Omental fat pad (tissue), 4 donors: ENCODE data around the gene GPS1. TPM values are rescaled to one million over a fixed set of nuclear protein-coding genes. Genes with fewer than 3 reads are reported as not detected.

ENCODE experiments used
- ATAC-seq: fragments of 150-250 bp; one replicate; pipeline ENCODE4 v1.9.1; 2016; ENCODE audit warnings: mild to moderate bottlenecking, moderate library complexity; ENCODE audit not compliant: low FRiP score
- DNase-seq: peaks from one replicate; pipeline ENCODE4 v3.0.0-alpha.2; 2019; ENCODE audit warnings: low spot score
- CTCF ChIP-seq, 3 donors: fragments of 450-650 bp; IDR thresholded peaks; one replicate each; pipeline ENCODE4 v1.5.1; 2016 to 2017; ENCODE audit warnings: antibody characterized with exemption in 3 of 3, mild to moderate bottlenecking in 3 of 3, moderate library complexity in 2 of 3
- total RNA-seq, 4 donors: library from RNA; depleted of rRNA; stranded (reverse); fragments of >200 nt; gene quantifications; one replicate each; pipeline ENCODE4 v1.1.0, GENCODE V29; 2016

The GPS1 gene
- total RNA-seq, 4 donors from 2014 or later = 67.3 to 86.8 (median 81.4) TPM

GRCh38 chr17:82092995-82093751 lies 41.5 kb downstream of the GPS1 start:
- DNase-seq (no peak), ATAC-seq (no peak)
- TF ChIP-seq CTCF (IDR thresholded peaks at IDR 0.05) = no peak

- TF ChIP-seq CTCF (IDR thresholded peaks at IDR 0.05) = no peak
- no peak for DNase-seq
Measured at GRCh38 chr17:82094931-82095776, 43.5 kb downstream of the GPS1 start.

GRCh38 chr17:82095777-82096708 lies 44.3 kb downstream of the GPS1 start:
- DNase-seq (no peak), ATAC-seq (no peak)
- no peak for TF ChIP-seq CTCF (IDR thresholded peaks at IDR 0.05)

More at GRCh38 chr17:82094931-82095776, 43.5 kb downstream of the GPS1 start:
- ATAC-seq = no peak

GRCh38 chr17:82096709-82097183 lies 45.0 kb downstream of the GPS1 start:
- DNase-seq (no peak), ATAC-seq (no peak)
- no peak for TF ChIP-seq CTCF (IDR thresholded peaks at IDR 0.05)

- DNase-seq = no peak
Measured at GRCh38 chr17:82097184-82097918, 45.7 kb downstream of the GPS1 start.

More at GRCh38 chr17:82097184-82097918, 45.7 kb downstream of the GPS1 start:
- no peak for TF ChIP-seq CTCF (IDR thresholded peaks at IDR 0.05)
- ATAC-seq = peak; percentile 6
